Effector memory CD8-positive, alpha-beta T cell (primary cell): Measurements from ENCODE around the gene TYROBP.
"Not testable (repeated sequence)": the region's sequence is repeated elsewhere in the genome, so short reads cannot be mapped to it uniquely, and the experiment has no call there.

Source experiments
- ATAC-seq: fragments of 150-1000 bp; cut with Tn5 transposase; replicated peaks from 2 replicates; pipeline ENCODE4 v1.10.0; 2021; ENCODE audit warnings: mild to moderate bottlenecking, moderate library complexity
- DNase-seq, 3 experiments: peaks; one replicate each; pipeline ENCODE4 v3.0.0; 2021
- H3K27ac Mint-ChIP-seq, 2 donors: one replicate each; pipeline ENCODE4 v1.8.0; 2022; ENCODE audit warnings: mild to moderate bottlenecking in 2 of 2, mixed read lengths in 2 of 2, moderate library complexity in 2 of 2
- H3K27me3 Mint-ChIP-seq, 2 donors: one replicate each; pipeline ENCODE4 v1.8.0; 2022; ENCODE audit warnings: mixed read lengths in 2 of 2
- H3K36me3 Mint-ChIP-seq: one replicate; pipeline ENCODE4 v1.8.0; 2022; ENCODE audit warnings: mild to moderate bottlenecking, moderate library complexity, mixed read lengths; ENCODE audit not compliant: insufficient read depth
- H3K4me1 Mint-ChIP-seq, 2 donors: one replicate each; pipeline ENCODE4 v1.8.0; 2022; ENCODE audit warnings: low read depth in 2 of 2, mixed read lengths in 2 of 2
- H3K4me3 Mint-ChIP-seq, 2 donors: one replicate each; pipeline ENCODE4 v1.8.0; 2022; ENCODE audit warnings: mild to moderate bottlenecking in 2 of 2, mixed read lengths in 2 of 2, moderate library complexity in 2 of 2
- H3K9me3 Mint-ChIP-seq, 2 donors: one replicate each; pipeline ENCODE4 v1.8.0; 2022; ENCODE audit warnings: mixed read lengths in 2 of 2

The TYROBP gene

DNA sequence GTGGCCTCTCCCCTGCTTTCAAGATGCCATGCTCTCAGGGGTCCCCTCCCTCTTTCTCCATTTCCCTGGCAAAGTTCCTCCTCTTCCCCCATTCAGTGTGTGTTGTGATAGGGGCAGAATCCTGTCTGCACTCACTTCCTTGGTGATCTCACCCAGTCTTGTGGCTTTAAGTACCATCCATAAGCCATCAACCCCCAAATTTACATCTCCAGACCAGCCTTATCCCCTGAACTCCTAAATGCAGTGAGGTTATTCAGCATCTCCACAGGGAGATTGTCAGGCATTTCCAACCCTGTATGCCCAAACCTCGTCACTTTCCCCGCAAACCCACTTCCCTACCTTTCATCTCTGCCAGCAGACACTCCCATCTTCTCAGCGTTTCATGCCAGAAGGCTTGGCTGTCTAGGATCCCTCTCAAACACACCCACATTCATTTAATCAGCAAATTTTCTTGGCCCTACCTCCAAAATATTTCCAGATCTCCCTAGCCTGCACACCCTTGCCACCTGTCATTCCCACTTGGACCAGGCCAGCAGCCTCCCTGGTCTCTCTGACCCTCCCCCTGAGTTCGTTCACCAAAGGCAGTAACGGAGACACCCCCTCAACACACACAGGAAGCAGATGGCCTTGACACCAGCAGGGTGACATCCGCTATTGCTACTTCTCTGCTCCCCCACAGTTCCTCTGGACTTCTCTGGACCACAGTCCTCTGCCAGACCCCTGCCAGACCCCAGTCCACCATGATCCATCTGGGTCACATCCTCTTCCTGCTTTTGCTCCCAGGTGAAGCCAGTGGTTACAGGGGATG, 6.0 kb downstream of the TYROBP start, which contains the start of gene HCST:
TSS of gene HCST (plus strand) at position 676 of the 808 bp plus-strand sequence. CDS start at position 741, 65 bp downstream.
- Mint-ChIP-seq H3K4me1 (peaks cover 50 to 55% of the 10 kb centered on the region in 2 donors), H3K27ac (peak within 1 kb of the TSS; percentile 97 to 100), H3K9me3 (no peaks in the 10 kb centered on the region), H3K36me3 (peaks cover 51% of the 10 kb centered on the region), H3K4me3 (peak within 1 kb of the TSS; percentile 96 to 100), H3K27me3 (no peaks in the 10 kb centered on the region)
- ATAC-seq = peak; percentile 29
- DNase-seq = peak; percentile 30 to 54 (median 42)

- Mint-ChIP-seq H3K27ac (peak overlapping the region; percentile 97 to 100), H3K27me3 (no peaks in the 10 kb centered on the region), H3K9me3 (no peaks in the 10 kb centered on the region), H3K4me3 (peak overlapping the region; percentile 96 to 100), H3K36me3 (peaks cover 56% of the 10 kb centered on the region), H3K4me1 (peaks cover 45 to 52% of the 10 kb centered on the region in 2 donors)
- no peak for DNase-seq
- no peak for ATAC-seq
Observed at GRCh38 chr19:35901055-35901644, 6.9 kb downstream of the TYROBP start.

- Mint-ChIP-seq H3K4me1 (peaks cover 46 to 52% of the 10 kb centered on the region in 2 donors), H3K9me3 (no peaks in the 10 kb centered on the region), H3K27ac (peak overlapping the region; percentile 97 to 100), H3K27me3 (no peaks in the 10 kb centered on the region), H3K4me3 (peak overlapping the region; percentile 96 to 100), H3K36me3 (peaks cover 68% of the 10 kb centered on the region)
- ATAC-seq (peak; percentile 65), DNase-seq (peak; percentile 79 to 81 (median 79))
Observed at GRCh38 chr19:35899547-35900214, 8.4 kb downstream of the TYROBP start.

GRCh38 chr19:35898499-35898809, 9.6 kb downstream of the TYROBP start:
- peaks cover 74% of the 10 kb centered on the region for H3K36me3 Mint-ChIP-seq
- H3K4me3 Mint-ChIP-seq = peak overlapping the region; percentile 96 to 100
- no peak for ATAC-seq
- DNase-seq = no peak
- H3K4me1 Mint-ChIP-seq = peaks cover 37 to 41% of the 10 kb centered on the region in 2 donors
- H3K27me3 Mint-ChIP-seq = no peaks in the 10 kb centered on the region
- H3K9me3 Mint-ChIP-seq = no peaks in the 10 kb centered on the region
- H3K27ac Mint-ChIP-seq = peak overlapping the region; percentile 97 to 100

- H3K4me3 Mint-ChIP-seq = peak overlapping the region; percentile 96 to 100
- H3K36me3 Mint-ChIP-seq = peaks cover 74% of the 10 kb centered on the region
- H3K9me3 Mint-ChIP-seq = no peaks in the 10 kb centered on the region
- H3K27me3 Mint-ChIP-seq = no peaks in the 10 kb centered on the region
- DNase-seq (no peak), ATAC-seq (no peak)
- peaks cover 32 to 35% of the 10 kb centered on the region in 2 donors for H3K4me1 Mint-ChIP-seq
- peak overlapping the region; percentile 97 to 100 for H3K27ac Mint-ChIP-seq
Observed at GRCh38 chr19:35897706-35898451, 10.2 kb downstream of the TYROBP start.

- no peak for DNase-seq
- Mint-ChIP-seq H3K4me3 (peak overlapping the region; percentile 13 to 100), H3K27ac (no peak overlapping the region), H3K36me3 (peaks cover 79% of the 10 kb centered on the region), H3K9me3 (no peaks in the 10 kb centered on the region), H3K27me3 (no peaks in the 10 kb centered on the region), H3K4me1 (peaks cover 22 to 25% of the 10 kb centered on the region in 2 donors)
- no peak for ATAC-seq
Observed at GRCh38 chr19:35896643-35897040, 11.5 kb downstream of the TYROBP start.

- H3K36me3 Mint-ChIP-seq = peaks cover 81% of the 10 kb centered on the region
- H3K4me1 Mint-ChIP-seq = peaks cover 20 to 24% of the 10 kb centered on the region in 2 donors
Observed at GRCh38 chr19:35895911-35896642, 12.0 kb downstream of the TYROBP start.

GRCh38 chr19:35894342-35894741, 13.8 kb downstream of the TYROBP start:
- Mint-ChIP-seq H3K4me1 (peaks cover 18 to 21% of the 10 kb centered on the region in 2 donors), H3K4me3 (no peak overlapping the region), H3K36me3 (peaks cover 85% of the 10 kb centered on the region), H3K9me3 (no peaks in the 10 kb centered on the region), H3K27me3 (no peaks in the 10 kb centered on the region), H3K27ac (no peak overlapping the region)
- DNase-seq (no peak), ATAC-seq (no peak)

More at GRCh38 chr19:35895911-35896642, 12.0 kb downstream of the TYROBP start:
- no peak for ATAC-seq
- Mint-ChIP-seq H3K9me3 (no peaks in the 10 kb centered on the region), H3K4me3 (peak overlapping the region in 1 of 2 donors; percentile 42), H3K27me3 (no peaks in the 10 kb centered on the region), H3K27ac (peak overlapping the region in 1 of 2 donors; percentile 83)
- no peak for DNase-seq

DNA sequence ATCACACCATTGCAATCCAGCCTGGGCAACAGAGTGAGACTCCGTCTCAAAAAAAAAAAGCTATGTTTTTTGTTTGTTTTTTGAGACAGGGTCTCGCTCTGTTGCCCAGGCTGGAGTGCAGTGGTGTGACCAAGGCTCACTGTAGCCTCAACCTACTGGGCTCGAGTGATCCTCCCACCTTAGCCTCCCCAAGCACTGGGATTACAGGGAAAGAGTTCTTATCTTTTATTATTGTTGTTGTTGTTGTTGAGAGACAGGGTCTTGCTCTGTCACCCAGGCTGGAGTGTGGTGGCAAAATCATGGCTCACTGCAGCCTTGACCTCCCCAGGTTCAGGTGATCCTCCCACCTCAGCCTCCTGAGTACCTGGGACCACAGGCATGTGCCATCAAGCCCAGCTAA, 16.3 kb downstream of the TYROBP start:
- H3K27me3 Mint-ChIP-seq, ATAC-seq, H3K4me1 Mint-ChIP-seq, H3K4me3 Mint-ChIP-seq, DNase-seq, H3K9me3 Mint-ChIP-seq, H3K27ac Mint-ChIP-seq: not testable (repeated sequence)
- H3K36me3 Mint-ChIP-seq = peaks cover 92% of the 10 kb centered on the region

DNA sequence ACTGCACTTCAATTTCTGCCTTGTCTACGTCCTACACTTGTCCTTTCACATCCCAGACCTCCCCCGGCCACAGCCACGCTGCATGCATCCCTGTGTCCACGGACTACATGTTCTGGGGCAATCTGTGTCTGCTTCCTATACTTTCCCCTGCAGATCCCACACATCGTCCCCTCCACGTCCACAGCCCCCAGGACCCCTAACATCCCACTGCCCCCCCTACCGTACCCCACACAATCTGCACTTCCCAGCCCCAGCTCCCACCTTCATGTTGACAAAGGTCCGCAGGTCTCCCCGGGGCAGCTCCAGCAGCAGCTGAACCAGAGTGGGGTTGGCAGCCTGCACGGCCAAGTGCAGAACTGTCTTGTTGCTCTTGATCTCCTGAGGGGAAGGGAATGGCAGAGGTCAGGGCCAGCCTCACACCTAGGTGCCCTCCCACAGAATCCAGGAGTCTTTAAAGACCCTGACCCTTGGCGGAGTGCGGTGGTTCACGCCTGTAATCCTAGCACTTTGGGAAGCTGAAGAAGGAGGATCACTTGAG, 17.9 kb downstream of the TYROBP start:
- peak overlapping the region in 1 of 2 donors; percentile 44 for H3K27ac Mint-ChIP-seq
- no peak for ATAC-seq
- peaks cover 0 to 4% of the 10 kb centered on the region in 2 donors for H3K4me1 Mint-ChIP-seq
- H3K36me3 Mint-ChIP-seq = peaks cover 87% of the 10 kb centered on the region
- H3K9me3 Mint-ChIP-seq = no peaks in the 10 kb centered on the region
- DNase-seq = no peak
- H3K27me3 Mint-ChIP-seq = no peaks in the 10 kb centered on the region
- no peak overlapping the region for H3K4me3 Mint-ChIP-seq

DNA sequence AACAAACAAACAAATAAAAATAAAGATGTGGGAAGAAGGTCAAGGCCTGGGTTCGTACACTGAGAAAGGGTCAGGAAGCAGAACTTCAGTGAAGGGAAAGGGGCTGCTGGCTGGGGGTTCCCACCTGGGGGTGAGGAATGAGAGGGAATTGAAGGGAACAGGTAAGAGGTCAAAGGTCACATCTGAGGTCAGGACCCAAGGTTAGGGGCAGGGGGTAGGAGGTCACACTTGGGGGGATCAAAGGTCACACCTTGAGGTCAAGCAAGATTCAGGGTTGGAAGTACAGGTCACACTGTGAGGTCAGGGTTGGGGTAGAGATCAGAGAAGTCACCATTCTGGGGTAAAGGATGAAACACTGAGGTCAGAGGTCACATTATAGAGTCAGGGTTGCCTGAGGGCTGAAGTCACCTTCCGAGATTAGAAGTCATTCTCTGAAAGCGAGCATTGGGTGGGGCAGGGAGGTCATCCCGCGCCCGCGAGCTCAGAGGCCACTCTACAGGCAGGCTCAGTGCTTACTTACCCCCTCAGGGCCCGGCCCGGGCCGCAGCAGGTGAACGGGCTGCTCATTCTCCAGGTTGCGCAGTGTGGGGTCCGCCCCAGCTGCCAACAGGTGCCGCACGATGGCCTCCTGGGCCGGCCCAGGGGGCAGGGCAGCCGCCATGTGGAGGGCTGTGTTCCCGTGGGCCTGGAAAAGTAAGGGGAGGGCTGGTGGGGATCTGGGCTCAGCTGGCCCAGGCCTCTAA, 18.6 kb downstream of the TYROBP start:
- peaks cover 0 to 4% of the 10 kb centered on the region in 2 donors for H3K4me1 Mint-ChIP-seq
- H3K36me3 Mint-ChIP-seq = peaks cover 81% of the 10 kb centered on the region
- H3K27ac Mint-ChIP-seq = peak overlapping the region; percentile 44 to 87
- DNase-seq (no peak), ATAC-seq (no peak)
- H3K4me3 Mint-ChIP-seq = no peak overlapping the region
- H3K9me3 Mint-ChIP-seq = no peaks in the 10 kb centered on the region
- H3K27me3 Mint-ChIP-seq = no peaks in the 10 kb centered on the region

DNA sequence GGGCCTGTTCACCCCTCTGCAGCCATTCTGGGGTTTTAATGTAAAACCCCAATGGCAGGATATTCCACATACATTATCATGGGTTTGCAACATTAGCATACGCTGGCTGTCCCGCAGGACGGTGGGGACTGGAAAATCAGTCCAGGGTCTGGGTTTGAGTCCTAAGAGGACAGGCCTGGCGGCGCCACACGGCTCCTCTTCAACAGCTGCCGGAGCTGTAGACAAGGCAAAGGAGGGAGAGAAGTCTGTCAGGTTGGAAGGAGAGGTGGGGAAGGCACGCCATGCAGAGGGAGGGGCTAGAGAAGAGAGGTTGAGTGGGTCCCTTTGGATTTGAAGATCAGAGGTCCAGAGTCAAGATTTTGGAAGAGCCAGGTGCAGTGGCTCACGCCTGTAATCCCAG, 19.7 kb downstream of the TYROBP start:
- H3K27ac Mint-ChIP-seq = peak overlapping the region in 1 of 2 donors; percentile 87
- DNase-seq = no peak
- no peaks in the 10 kb centered on the region for H3K27me3 Mint-ChIP-seq
- no peaks in the 10 kb centered on the region for H3K9me3 Mint-ChIP-seq
- H3K36me3 Mint-ChIP-seq = peaks cover 70% of the 10 kb centered on the region
- H3K4me1 Mint-ChIP-seq = peaks cover 0 to 4% of the 10 kb centered on the region in 2 donors
- no peak for ATAC-seq
- H3K4me3 Mint-ChIP-seq = no peak overlapping the region
